Nephron progenitor cell (in vitro differentiated cells): Measurements from ENCODE around the gene SEC22A.

ENCODE experiments used
- DNase-seq: peaks from one replicate; pipeline ENCODE4 v3.0.0; 2021
- H3K27ac Mint-ChIP-seq: 2 replicates; pipeline ENCODE4 v1.8.0; 2021; ENCODE audit warnings: mild to moderate bottlenecking, moderate library complexity, mixed read lengths
- H3K27me3 Mint-ChIP-seq: 2 replicates; pipeline ENCODE4 v1.8.0; 2021; ENCODE audit warnings: mild to moderate bottlenecking, low read depth, mixed read lengths; ENCODE audit not compliant: poor library complexity
- H3K36me3 Mint-ChIP-seq: 2 replicates; pipeline ENCODE4 v1.8.0; 2021; ENCODE audit warnings: low read depth, mixed read lengths
- H3K4me1 Mint-ChIP-seq: 2 replicates; pipeline ENCODE4 v1.8.0; 2021; ENCODE audit warnings: mixed read lengths
- H3K4me3 Mint-ChIP-seq: 2 replicates; pipeline ENCODE4 v1.8.0; 2021; ENCODE audit warnings: mild to moderate bottlenecking, moderate library complexity, mixed read lengths
- H3K9me3 Mint-ChIP-seq: 2 replicates; pipeline ENCODE4 v1.8.0; 2021; ENCODE audit warnings: mild to moderate bottlenecking, moderate library complexity, mixed read lengths
- CTCF ChIP-seq: fragments of 200-600 bp; sonication (generic); IDR thresholded peaks from 2 replicates; pipeline ENCODE4 v1.5.0; 2021; ENCODE audit warnings: antibody characterized with exemption

Gene SEC22A

GRCh38 chr3:123262226-123262625 lies 60.5 kb downstream of the SEC22A start:
- Mint-ChIP-seq H3K9me3 (peaks cover 21% of the 10 kb centered on the region), H3K4me3 (no peak overlapping the region), H3K36me3 (peaks cover 37% of the 10 kb centered on the region), H3K4me1 (peaks cover 14% of the 10 kb centered on the region), H3K27me3 (no peaks in the 10 kb centered on the region), H3K27ac (no peak overlapping the region)
- no peak for TF ChIP-seq CTCF
- DNase-seq, result no peak

GRCh38 chr3:123262868-123263267 lies 61.1 kb downstream of the SEC22A start:
- no peak overlapping the region for H3K4me3 Mint-ChIP-seq
- no peaks in the 10 kb centered on the region for H3K27me3 Mint-ChIP-seq
- H3K36me3 Mint-ChIP-seq, result peaks cover 43% of the 10 kb centered on the region
- H3K4me1 Mint-ChIP-seq, result peaks cover 14% of the 10 kb centered on the region
- no peak for TF ChIP-seq CTCF
- DNase-seq, result no peak
- peaks cover 21% of the 10 kb centered on the region for H3K9me3 Mint-ChIP-seq
- H3K27ac Mint-ChIP-seq, result no peak overlapping the region

GRCh38 chr3:123263941-123264340 lies 62.2 kb downstream of the SEC22A start:
- Mint-ChIP-seq H3K27me3 (no peaks in the 10 kb centered on the region), H3K9me3 (peaks cover 21% of the 10 kb centered on the region), H3K4me1 (peaks cover 9% of the 10 kb centered on the region), H3K27ac (no peak overlapping the region), H3K36me3 (peaks cover 54% of the 10 kb centered on the region), H3K4me3 (no peak overlapping the region)
- DNase-seq, result no peak
- no peak for TF ChIP-seq CTCF

- H3K27ac Mint-ChIP-seq, result no peak overlapping the region
- peaks cover 75% of the 10 kb centered on the region for H3K36me3 Mint-ChIP-seq
Observed at GRCh38 chr3:123267821-123268220, 66.1 kb downstream of the SEC22A start.

GRCh38 chr3:123270818-123271217 lies 69.1 kb downstream of the SEC22A start:
- TF ChIP-seq CTCF, result no peak
- Mint-ChIP-seq H3K36me3 (peaks cover 58% of the 10 kb centered on the region), H3K9me3 (peaks cover 13% of the 10 kb centered on the region), H3K4me1 (no peaks in the 10 kb centered on the region), H3K27me3 (no peaks in the 10 kb centered on the region), H3K27ac (no peak overlapping the region), H3K4me3 (no peak overlapping the region)
- no peak for DNase-seq

More at GRCh38 chr3:123267821-123268220, 66.1 kb downstream of the SEC22A start:
- peaks cover 4% of the 10 kb centered on the region for H3K4me1 Mint-ChIP-seq
- no peak for TF ChIP-seq CTCF
- H3K9me3 Mint-ChIP-seq, result peaks cover 21% of the 10 kb centered on the region
- no peak overlapping the region for H3K4me3 Mint-ChIP-seq
- H3K27me3 Mint-ChIP-seq, result no peaks in the 10 kb centered on the region
- no peak for DNase-seq

GRCh38 chr3:123271466-123272159 lies 69.9 kb downstream of the SEC22A start:
- no peak for TF ChIP-seq CTCF
- peaks cover 50% of the 10 kb centered on the region for H3K36me3 Mint-ChIP-seq
- no peaks in the 10 kb centered on the region for H3K27me3 Mint-ChIP-seq
- H3K4me1 Mint-ChIP-seq, result no peaks in the 10 kb centered on the region
- no peak overlapping the region for H3K4me3 Mint-ChIP-seq
- H3K9me3 Mint-ChIP-seq, result peaks cover 5% of the 10 kb centered on the region
- H3K27ac Mint-ChIP-seq, result no peak overlapping the region
- no peak for DNase-seq
